K562 (cell line): Measurements from ENCODE around the gene DOCK4. TPM values are rescaled to one million over a fixed set of nuclear protein-coding genes. Genes with fewer than 3 reads are reported as not detected.

Experiments
- ATAC-seq: fragments of 200-7000 bp; cut with Tn5 transposase; 3 replicates; pipeline ENCODE4 v1.9.1; 2020; ENCODE audit warnings: moderate library complexity
- BruUV-seq: library from RNA; stranded (reverse); fragments of 400-500 nt; replicated peaks from 2 replicates; lab custom pipeline; 2021; lab: Mats Ljungman, UMichigan
- CTCF ChIA-PET: fragments of 300-600 bp; formaldehyde crosslinking; extraction: SDS; loops from one replicate; lab custom pipeline; 2021; ENCODE audit warnings: low intra/inter-chr PET ratio; lab: Yijun Ruan, JAX
- POLR2A ChIA-PET: fragments of 300-600, 350-650 bp; sonication (Branson Sonifier 250); formaldehyde crosslinking; extraction: SDS; loops from one replicate; lab custom pipeline; 2021; ENCODE audit warnings: antibody characterized with exemption, inconsistent platforms; lab: Yijun Ruan, JAX
- DNase-seq, 4 experiments: peaks; one replicate each; pipeline versions ENCODE4 v3.0.0 to v3.0.0-alpha.2; 2011 to 2018; ENCODE audit warnings: low spot score in 3 of 4, mixed read lengths in 3 of 4; ENCODE audit errors: extremely low read depth in 1 of 4
- FAIRE-seq: peaks from 2 replicates; lab custom pipeline; 2011; peaks lifted over from hg19 to GRCh38; lab: Jason Lieb, UNC
- H2AFZ ChIP-seq: 2 replicates; pipeline ENCODE4 v1.6.0; 2011; ENCODE audit warnings: low read depth, low read length, control low read depth, inconsistent platforms
- H3K27ac ChIP-seq: fragments of 200-600 bp; 3 replicates; pipeline ENCODE4 v1.8.0; 2011; ENCODE audit warnings: low read depth, mild to moderate bottlenecking, control low read depth, inconsistent platforms, low read length, moderate library complexity, mixed read lengths; ENCODE audit errors: extremely low read depth
- H3K27me3 ChIP-seq, 2 experiments: fragments of 300-600 bp in 1 of 2; 2 replicates in 1 of 2; 3 replicates in 1 of 2; pipeline versions ENCODE4 v1.6.0 to v1.8.0; 2011; ENCODE audit warnings: inconsistent platforms in 2 of 2, low read length in 2 of 2, mild to moderate bottlenecking in 1 of 2, mixed read lengths in 1 of 2, moderate library complexity in 1 of 2; ENCODE audit not compliant: control insufficient read depth in 2 of 2, insufficient read depth in 2 of 2
- H3K36me3 ChIP-seq: fragments of 300-600 bp; 3 replicates; pipeline ENCODE4 v1.8.0; 2011; ENCODE audit warnings: mild to moderate bottlenecking, low read length, inconsistent platforms; ENCODE audit not compliant: control insufficient read depth, insufficient read depth
- H3K4me1 ChIP-seq, 2 experiments: fragments of 200-600 bp in 1 of 2; replicated peaks in 1 of 2; 2 replicates in 1 of 2; 3 replicates in 1 of 2; pipeline versions ENCODE4 v1.5.1 to v1.8.0; 2011; ENCODE audit warnings: inconsistent platforms in 2 of 2, low read length in 2 of 2, mild to moderate bottlenecking in 1 of 2, mixed read lengths in 1 of 2, moderate library complexity in 1 of 2; ENCODE audit not compliant: control insufficient read depth in 2 of 2, insufficient read depth in 2 of 2
- H3K4me2 ChIP-seq: 2 replicates; pipeline ENCODE4 v1.6.1; 2011; ENCODE audit warnings: low read length, control low read depth, inconsistent platforms, mixed read lengths; ENCODE audit not compliant: insufficient read depth
- H3K4me3 ChIP-seq: fragments of 200-600 bp; sonication (generic), shearing (Covaris generic); 2 replicates; pipeline ENCODE4 v1.5.1; 2016; ENCODE audit warnings: control low read depth, inconsistent platforms
- H3K79me2 ChIP-seq: fragments of 200-600 bp; 3 replicates; pipeline ENCODE4 v1.8.0; 2011; ENCODE audit warnings: low read length, inconsistent platforms; ENCODE audit not compliant: control insufficient read depth, insufficient read depth
- H3K9ac ChIP-seq, 2 experiments: 2 replicates each; pipeline versions ENCODE4 v1.6.0 to v1.6.1; 2011; ENCODE audit warnings: low read depth in 2 of 2, low read length in 2 of 2, control low read depth in 1 of 2, inconsistent platforms in 1 of 2, mild to moderate bottlenecking in 1 of 2, mixed read lengths in 1 of 2; ENCODE audit not compliant: insufficient read depth in 1 of 2
- H3K9me1 ChIP-seq: one replicate; pipeline ENCODE4 v1.6.0; 2011; ENCODE audit warnings: inconsistent platforms, mild to moderate bottlenecking, low read length, moderate library complexity; ENCODE audit not compliant: control insufficient read depth, insufficient read depth
- H3K9me3 ChIP-seq: replicated peaks from 2 replicates; pipeline ENCODE4 v1.5.1; 2011; ENCODE audit warnings: low read depth, low read length, inconsistent platforms; ENCODE audit not compliant: control insufficient read depth, insufficient read depth
- H4K20me1 ChIP-seq: replicated peaks from 2 replicates; pipeline ENCODE4 v1.6.1; 2011; ENCODE audit warnings: low read length, inconsistent platforms, mixed read lengths; ENCODE audit not compliant: control insufficient read depth, insufficient read depth
- E2F8 ChIP-seq: fragments of 450-650 bp; IDR thresholded peaks from 2 replicates; pipeline ENCODE4 v1.7.1; 2018; ENCODE audit warnings: mild to moderate bottlenecking, low read depth; ENCODE audit not compliant: partially characterized antibody
- POLR3G ChIP-seq: IDR thresholded peaks from 2 replicates; pipeline ENCODE4 v1.6.1; 2011; ENCODE audit not compliant: insufficient read length, insufficient replicate concordance; ENCODE audit errors: extremely low read depth
- TRIM24 ChIP-seq, 2 experiments: fragments of 450-650 bp; IDR thresholded peaks; 2 replicates each; pipeline ENCODE4 v1.6.1; 2016
- TRIM28 ChIP-seq: fragments of 450-650 bp; IDR thresholded peaks from 2 replicates; pipeline ENCODE4 v1.6.1; 2017
- ZFP1 ChIP-seq: fragments of 450-650 bp; formaldehyde crosslinking; IDR thresholded peaks from 2 replicates; pipeline ENCODE4 v1.4.0; 2020; ENCODE audit warnings: mild to moderate bottlenecking, mixed read lengths
- in situ Hi-C: fragments of 300-500 bp; cut with MboI; formaldehyde crosslinking; loops from 4 replicates; pipeline ENCODE4 v1.15.0; 2018; ENCODE audit warnings: inconsistent platforms, mixed read lengths
- intact Hi-C: fragments of 100-400 bp; cut with micrococcal nuclease; formaldehyde crosslinking; loops from 2 replicates; pipeline ENCODE4 v1.14.2; 2022
- polyA plus RNA-seq, 8 experiments: library from polyadenylated mRNA; depleted of rRNA in 4 of 8; stranded (reverse) in 5 of 8; unstranded in 3 of 8; fragments of >200 nt; fragmentation: Nextera tagmentation in 2 of 8; fragmentation: Illumina TruSeq in 1 of 8; extraction: Ambion mirVana in 2 of 8; extraction: Trizol in 1 of 8; gene quantifications; 2 replicates each; pipeline versions ENCODE4 v1.2.1 to v1.2.3, GENCODE V29; 2011 to 2014; ENCODE audit warnings: inconsistent platforms in 1 of 8, missing spikeins in 1 of 8
- total RNA-seq, 7 experiments: library from RNA; depleted of rRNA in 6 of 7; stranded (reverse); fragments of >200 nt in 6 of 7; fragmentation: Illumina TruSeq in 2 of 7; extraction: Trizol in 2 of 7; gene quantifications; 2 replicates each; pipeline versions ENCODE4 v1.2.1 to v1.2.3, GENCODE V29; 2011 to 2021; ENCODE audit warnings: low replicate concordance in 1 of 7
- TF ChIP-seq, protein P1 (sequence below): IDR thresholded peaks from 3 replicates; pipeline ENCODE4 v1.6.1; 2011; ENCODE audit warnings: borderline replicate concordance, mild to moderate bottlenecking; ENCODE audit not compliant: insufficient read length, insufficient read depth

The DOCK4 gene
- total and polyA plus RNA-seq, 9 of the 15 experiments (the other 6 are each of a cell fraction or from before 2014, with no cell fraction given): 0.42 to 5.7 (median 2.3) TPM

DNA sequence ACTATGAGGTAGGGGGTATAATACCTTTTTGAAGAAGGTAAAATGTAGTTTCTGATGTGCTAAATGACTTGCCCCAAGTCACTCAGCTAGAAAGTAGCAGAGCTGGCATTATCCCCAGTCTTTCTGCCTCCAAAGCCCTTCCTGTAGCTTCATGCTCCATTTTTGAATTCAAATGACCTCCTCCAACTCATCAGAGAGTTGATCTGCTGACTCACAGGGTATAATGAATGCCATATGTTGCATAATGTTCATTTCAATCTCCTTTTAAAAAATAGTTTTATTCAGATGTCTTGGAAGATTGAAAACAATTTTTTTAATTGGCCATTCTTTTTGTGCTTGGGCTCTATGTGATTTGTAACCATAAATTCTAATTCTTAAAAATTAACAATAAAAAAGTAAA, 371.1 kb downstream of the DOCK4 start:
- FAIRE-seq (no peak), ATAC-seq (no peak), DNase-seq (no peak)
- no peak for TF ChIP-seq ZFP1 (CRISPR knock-in tag)
- TF ChIP-seq TRIM24 (IDR thresholded peaks at IDR 0.05): no peak
- TF ChIP-seq TRIM28: no peak
- TF ChIP-seq, protein P1, sequence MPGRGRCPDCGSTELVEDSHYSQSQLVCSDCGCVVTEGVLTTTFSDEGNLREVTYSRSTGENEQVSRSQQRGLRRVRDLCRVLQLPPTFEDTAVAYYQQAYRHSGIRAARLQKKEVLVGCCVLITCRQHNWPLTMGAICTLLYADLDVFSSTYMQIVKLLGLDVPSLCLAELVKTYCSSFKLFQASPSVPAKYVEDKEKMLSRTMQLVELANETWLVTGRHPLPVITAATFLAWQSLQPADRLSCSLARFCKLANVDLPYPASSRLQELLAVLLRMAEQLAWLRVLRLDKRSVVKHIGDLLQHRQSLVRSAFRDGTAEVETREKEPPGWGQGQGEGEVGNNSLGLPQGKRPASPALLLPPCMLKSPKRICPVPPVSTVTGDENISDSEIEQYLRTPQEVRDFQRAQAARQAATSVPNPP: no peak
- TF ChIP-seq E2F8: no peak
- no peak for TF ChIP-seq POLR3G
- no peaks in the 10 kb centered on the region for H3K36me3 ChIP-seq
- H3K4me3 ChIP-seq: no peak overlapping the region
- no peaks in the 10 kb centered on the region for H3K4me1 ChIP-seq
- intact Hi-C loops (no loop called here), in situ Hi-C loops (no loop called here)
- no peak overlapping the region for H3K9ac ChIP-seq
- no peaks in the 10 kb centered on the region for H3K9me3 ChIP-seq
- H3K9me1 ChIP-seq: no peaks in the 10 kb centered on the region
- BruUV-seq: no TSS peak
- H3K79me2 ChIP-seq: no peaks in the 10 kb centered on the region
- ChIA-PET POLR2A (no interaction called here), CTCF (no interaction called here)
- H3K4me2 ChIP-seq: no peak overlapping the region
- no peaks in the 10 kb centered on the region for H4K20me1 ChIP-seq
- no peaks in the 10 kb centered on the region for H3K27me3 ChIP-seq
- H2AFZ ChIP-seq: no peak overlapping the region
- no peak overlapping the region for H3K27ac ChIP-seq
